Fibroblast of lung (primary cell): ENCODE data around the gene CHCHD6. TPM values are rescaled to one million over a fixed set of nuclear protein-coding genes. Genes with fewer than 3 reads are reported as not detected.
A peak's percentile ranks its signal among the peaks of the same experiment; 100 is the strongest.
"Not testable (repeated sequence)": the region's sequence is repeated elsewhere in the genome, so short reads cannot be mapped to it uniquely, and the experiment has no call there.

Source experiments
- DNase-seq, 2 donors: peaks; one replicate each; pipeline versions ENCODE4 v3.0.0 to v3.0.0-alpha.2; 2010; ENCODE audit warnings: low read depth in 2 of 2
- H2AFZ ChIP-seq: 2 replicates; pipeline ENCODE4 v1.5.1; 2012; ENCODE audit warnings: low read length, control low read depth, inconsistent platforms
- H3K27ac ChIP-seq: 2 replicates; pipeline ENCODE4 v1.5.1; 2011; ENCODE audit warnings: low read length, control low read depth; ENCODE audit not compliant: insufficient read depth
- H3K27me3 ChIP-seq: 2 replicates; pipeline ENCODE4 v1.5.1; 2011; ENCODE audit warnings: mild to moderate bottlenecking, low read length; ENCODE audit not compliant: control insufficient read depth, insufficient read depth
- H3K36me3 ChIP-seq: 2 replicates; pipeline ENCODE4 v1.5.1; 2011; ENCODE audit warnings: low read length; ENCODE audit not compliant: control insufficient read depth, insufficient read depth
- H3K4me1 ChIP-seq: 2 replicates; pipeline ENCODE4 v1.5.1; 2011; ENCODE audit warnings: low read length; ENCODE audit not compliant: control insufficient read depth, insufficient read depth; ENCODE audit errors: extremely low read depth
- H3K4me2 ChIP-seq: 2 replicates; pipeline ENCODE4 v1.5.1; 2011; ENCODE audit warnings: low read length, control low read depth; ENCODE audit not compliant: insufficient read depth; ENCODE audit errors: extremely low read depth
- H3K4me3 ChIP-seq, 4 experiments: fragments of 200-600 bp in 1 of 4; sonication (generic) in 1 of 4; replicated peaks in 1 of 4; 2 replicates each; pipeline ENCODE4 v1.5.1; 2011 to 2016; ENCODE audit warnings: low read length in 4 of 4, low read depth in 3 of 4, mild to moderate bottlenecking in 3 of 4, control low read depth in 2 of 4, inconsistent platforms in 1 of 4, mixed read lengths in 1 of 4; ENCODE audit not compliant: insufficient read depth in 1 of 4; ENCODE audit errors: control extremely low read depth in 1 of 4
- H3K79me2 ChIP-seq: 2 replicates; pipeline ENCODE4 v1.5.1; 2012; ENCODE audit warnings: mild to moderate bottlenecking, low read length, inconsistent platforms; ENCODE audit not compliant: control insufficient read depth, insufficient read depth
- H3K9ac ChIP-seq: 2 replicates; pipeline ENCODE4 v1.5.1; 2011; ENCODE audit warnings: mild to moderate bottlenecking, low read length, control low read depth; ENCODE audit not compliant: insufficient read depth
- H3K9me3 ChIP-seq: 2 replicates; pipeline ENCODE4 v1.5.1; 2012; ENCODE audit warnings: low read depth, low read length; ENCODE audit not compliant: control insufficient read depth, insufficient read depth
- H4K20me1 ChIP-seq: 2 replicates; pipeline ENCODE4 v1.5.1; 2011; ENCODE audit warnings: low read length; ENCODE audit not compliant: control insufficient read depth, insufficient read depth; ENCODE audit errors: extremely low read depth
- EZH2 ChIP-seq: IDR thresholded peaks from 2 replicates; pipeline ENCODE4 v1.5.1; 2012; ENCODE audit warnings: low read length, control low read depth, mild to moderate bottlenecking; ENCODE audit errors: missing control alignments
- polyA plus RNA-seq, 2 donors: library from polyadenylated mRNA; depleted of rRNA in 1 of 2; stranded (reverse) in 1 of 2; unstranded in 1 of 2; fragments of >200 nt; gene quantifications; 2 replicates each; pipeline ENCODE4 v1.2.1, GENCODE V29; 2011 to 2012; ENCODE audit warnings: missing spikeins in 1 of 2
- total RNA-seq: library from RNA; depleted of rRNA; stranded (reverse); fragments of >200 nt; gene quantifications from 2 replicates; pipeline ENCODE4 v1.2.1, GENCODE V29; 2014
- TF ChIP-seq, protein P1 (sequence below), 2 donors: IDR thresholded peaks in 1 of 2; conservative IDR thresholded peaks in 1 of 2; 1 replicate in 1 of 2; 2 replicates in 1 of 2; pipeline ENCODE4 v1.5.1; 2011 to 2012; ENCODE audit warnings: low read length in 2 of 2, control low read depth in 1 of 2, inconsistent platforms in 1 of 2, low read depth in 1 of 2, mild to moderate bottlenecking in 1 of 2

The CHCHD6 gene
- total and polyA plus RNA-seq, 2 donors (not counting 1 experiment from before 2014, with no cell fraction given) = 9.5 to 11.1 TPM

DNA sequence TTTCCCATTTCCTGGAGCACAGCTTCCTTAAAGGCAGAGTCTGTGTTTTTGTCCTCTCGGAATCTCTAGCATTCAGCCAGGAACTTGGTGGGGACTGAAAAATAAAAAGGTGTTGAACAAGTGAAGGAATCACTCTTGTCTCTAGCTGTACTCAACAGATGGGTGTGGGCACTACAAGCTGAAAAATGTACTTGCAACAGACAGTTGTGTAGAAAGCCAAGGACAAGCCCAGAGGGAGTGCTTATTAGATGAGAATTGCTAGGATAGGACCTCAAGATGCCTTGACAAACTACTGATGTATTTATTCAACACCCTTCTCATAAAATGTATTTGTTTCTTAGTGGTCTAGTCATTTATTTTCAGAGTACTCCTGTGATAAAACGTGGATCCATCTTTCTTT lies 95.1 kb downstream of the CHCHD6 start:
- no peak overlapping the region for H3K4me2 ChIP-seq
- H4K20me1 ChIP-seq = no peaks in the 10 kb centered on the region
- no peaks in the 10 kb centered on the region for H3K4me1 ChIP-seq
- H3K79me2 ChIP-seq = no peaks in the 10 kb centered on the region
- no peak overlapping the region for H2AFZ ChIP-seq
- DNase-seq = no peak
- no peak overlapping the region for H3K4me3 ChIP-seq
- TF ChIP-seq EZH2 = no peak
- TF ChIP-seq, protein P1, sequence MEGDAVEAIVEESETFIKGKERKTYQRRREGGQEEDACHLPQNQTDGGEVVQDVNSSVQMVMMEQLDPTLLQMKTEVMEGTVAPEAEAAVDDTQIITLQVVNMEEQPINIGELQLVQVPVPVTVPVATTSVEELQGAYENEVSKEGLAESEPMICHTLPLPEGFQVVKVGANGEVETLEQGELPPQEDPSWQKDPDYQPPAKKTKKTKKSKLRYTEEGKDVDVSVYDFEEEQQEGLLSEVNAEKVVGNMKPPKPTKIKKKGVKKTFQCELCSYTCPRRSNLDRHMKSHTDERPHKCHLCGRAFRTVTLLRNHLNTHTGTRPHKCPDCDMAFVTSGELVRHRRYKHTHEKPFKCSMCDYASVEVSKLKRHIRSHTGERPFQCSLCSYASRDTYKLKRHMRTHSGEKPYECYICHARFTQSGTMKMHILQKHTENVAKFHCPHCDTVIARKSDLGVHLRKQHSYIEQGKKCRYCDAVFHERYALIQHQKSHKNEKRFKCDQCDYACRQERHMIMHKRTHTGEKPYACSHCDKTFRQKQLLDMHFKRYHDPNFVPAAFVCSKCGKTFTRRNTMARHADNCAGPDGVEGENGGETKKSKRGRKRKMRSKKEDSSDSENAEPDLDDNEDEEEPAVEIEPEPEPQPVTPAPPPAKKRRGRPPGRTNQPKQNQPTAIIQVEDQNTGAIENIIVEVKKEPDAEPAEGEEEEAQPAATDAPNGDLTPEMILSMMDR (conservative IDR thresholded peaks at IDR 0.05 in 1 of 2, IDR thresholded peaks at IDR 0.05 in 1 of 2; ENCODE audit: low read depth in 1 of 2, low read length in 2 of 2) = no peak
- H3K27me3 ChIP-seq = no peaks in the 10 kb centered on the region
- H3K9me3 ChIP-seq = no peaks in the 10 kb centered on the region
- no peak overlapping the region for H3K27ac ChIP-seq
- H3K9ac ChIP-seq = no peak overlapping the region
- H3K36me3 ChIP-seq = no peaks in the 10 kb centered on the region

DNA sequence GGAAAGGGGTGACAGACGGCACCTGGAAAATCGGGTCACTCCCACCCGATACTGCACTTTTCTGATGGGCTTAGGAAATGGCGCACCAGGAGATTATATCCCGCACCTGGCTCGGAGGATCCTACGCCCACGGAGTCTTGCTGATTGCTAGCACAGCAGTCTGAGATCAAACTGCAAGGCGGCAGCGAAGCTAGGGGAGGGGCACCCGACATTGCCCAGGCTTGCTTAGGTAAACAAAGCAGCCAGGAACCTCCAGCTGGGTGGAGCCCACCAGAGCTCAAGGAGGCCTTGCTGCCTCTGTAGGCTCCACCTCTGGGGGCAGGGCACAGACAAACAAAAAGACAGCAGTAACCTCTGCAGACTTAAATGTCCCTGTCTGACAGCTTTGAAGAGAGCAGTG lies 97.3 kb downstream of the CHCHD6 start:
- not testable (repeated sequence) for H3K4me3 ChIP-seq

DNA sequence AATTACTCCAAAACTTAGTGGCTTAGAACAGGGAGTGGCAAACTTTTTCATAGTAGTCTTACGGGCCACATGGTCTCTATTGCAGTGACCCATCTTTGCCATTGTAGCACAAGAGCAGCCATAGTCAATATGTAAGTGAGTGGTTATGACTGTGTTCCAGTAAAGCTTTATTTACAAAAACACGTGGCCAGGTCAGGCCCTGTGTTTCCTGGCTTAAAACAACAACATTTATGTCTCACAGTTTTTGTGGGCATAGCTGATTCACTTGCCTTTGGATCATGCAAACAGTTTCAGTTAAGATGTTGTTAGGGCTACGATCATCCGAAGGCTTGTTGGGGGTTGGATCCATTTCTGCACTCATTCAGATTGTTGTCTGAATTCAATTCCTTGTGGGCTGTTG lies 103.8 kb downstream of the CHCHD6 start:
- TF ChIP-seq EZH2 = no peak
- TF ChIP-seq, protein P1 (conservative IDR thresholded peaks at IDR 0.05 in 1 of 2, IDR thresholded peaks at IDR 0.05 in 1 of 2; ENCODE audit: low read depth in 1 of 2, low read length in 2 of 2) = no peak
- Histone ChIP-seq H2AFZ (no peak overlapping the region), H3K79me2 (no peaks in the 10 kb centered on the region), H3K27ac (no peak overlapping the region), H3K9ac (no peak overlapping the region), H3K4me2 (no peak overlapping the region), H4K20me1 (no peaks in the 10 kb centered on the region), H3K4me3 (no peak overlapping the region), H3K4me1 (no peaks in the 10 kb centered on the region), H3K27me3 (no peaks in the 10 kb centered on the region), H3K9me3 (no peaks in the 10 kb centered on the region), H3K36me3 (no peaks in the 10 kb centered on the region)
- DNase-seq = peak in 1 of 2 donors; percentile 26

More for the DNA sequence above, 97.3 kb downstream of the CHCHD6 start:
- H3K27ac ChIP-seq, H3K27me3 ChIP-seq, H4K20me1 ChIP-seq, H3K4me1 ChIP-seq, H3K9me3 ChIP-seq, H3K9ac ChIP-seq, H2AFZ ChIP-seq, H3K36me3 ChIP-seq, DNase-seq, H3K4me2 ChIP-seq, H3K79me2 ChIP-seq: not testable (repeated sequence)
